Activated naive CD4-positive, alpha-beta T cell treated with anti-CD3 and anti-CD28 coated beads for 36 hours (primary cell): ENCODE data around the gene GRM7. TPM values are rescaled to one million over a fixed set of nuclear protein-coding genes. Genes with fewer than 3 reads are reported as not detected.

Source experiments
- CTCF ChIA-PET: fragments of 350-600 bp; sonication (Branson Sonifier 250); formaldehyde crosslinking; loops from one replicate; lab custom pipeline; 2021; ENCODE audit warnings: antibody characterized with exemption; lab: Charles Lee
- DNase-seq: peaks from one replicate; pipeline ENCODE4 v3.0.0-alpha.2; 2020
- H3K27ac Mint-ChIP-seq: one replicate; pipeline ENCODE4 v1.8.0; 2021; ENCODE audit warnings: mild to moderate bottlenecking, mixed read lengths
- H3K27me3 Mint-ChIP-seq: one replicate; pipeline ENCODE4 v1.8.0; 2021; ENCODE audit warnings: low read depth, mixed read lengths
- H3K36me3 Mint-ChIP-seq: one replicate; pipeline ENCODE4 v1.8.0; 2021; ENCODE audit warnings: low read depth, mixed read lengths
- H3K4me1 Mint-ChIP-seq: one replicate; pipeline ENCODE4 v1.8.0; 2021; ENCODE audit warnings: low read depth, mixed read lengths
- H3K4me3 Mint-ChIP-seq: one replicate; pipeline ENCODE4 v1.8.0; 2021; ENCODE audit warnings: mild to moderate bottlenecking, moderate library complexity, mixed read lengths
- H3K9me3 Mint-ChIP-seq: one replicate; pipeline ENCODE4 v1.8.0; 2021; ENCODE audit warnings: mixed read lengths
- intact Hi-C: fragments of 100-400 bp; cut with micrococcal nuclease; formaldehyde crosslinking; loops from one replicate; pipeline ENCODE4 v1.15.1; 2023
- total RNA-seq, 2 experiments: library from RNA; stranded (reverse); gene quantifications; one replicate each; pipeline ENCODE4 v1.2.3, GENCODE V29; 2021

GRM7 gene
- total RNA-seq, 2 experiments from 2014 or later: not detected

DNA sequence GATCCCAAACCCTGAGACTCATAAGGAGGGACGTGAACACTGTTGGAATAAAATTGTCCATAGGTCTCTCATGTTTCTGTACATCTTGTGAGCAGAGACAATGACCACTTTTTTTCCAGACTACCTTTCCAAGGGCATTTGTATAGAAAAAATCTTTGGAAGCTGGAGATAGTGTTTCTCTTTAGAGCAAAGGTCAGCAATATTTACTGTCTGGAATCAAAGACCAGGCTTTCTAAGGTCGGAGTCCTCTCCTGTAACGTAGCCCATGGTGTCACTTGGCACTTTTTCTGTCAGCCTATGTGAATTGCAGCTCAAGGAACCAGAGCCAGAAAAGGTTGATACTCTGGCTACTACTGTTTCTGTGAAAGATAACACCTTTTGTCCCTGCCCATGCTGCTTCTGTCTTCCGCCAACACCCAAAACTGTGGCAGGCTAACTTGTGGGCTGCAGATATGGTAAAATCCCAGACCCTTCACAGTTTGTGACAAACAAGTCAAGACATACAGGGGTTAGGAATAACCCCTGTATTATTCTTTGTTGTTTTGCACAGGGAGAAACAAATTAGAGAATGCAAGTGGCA lies 578.3 kb downstream of the GRM7 start:
- Mint-ChIP-seq H3K9me3 (peaks cover 8% of the 10 kb centered on the region), H3K36me3 (no peaks in the 10 kb centered on the region), H3K27me3 (no peaks in the 10 kb centered on the region), H3K4me1 (no peaks in the 10 kb centered on the region), H3K27ac (no peak overlapping the region), H3K4me3 (no peak overlapping the region)
- CTCF ChIA-PET: no interaction called here
- DNase-seq: no peak
- intact Hi-C loops: no loop called here

DNA sequence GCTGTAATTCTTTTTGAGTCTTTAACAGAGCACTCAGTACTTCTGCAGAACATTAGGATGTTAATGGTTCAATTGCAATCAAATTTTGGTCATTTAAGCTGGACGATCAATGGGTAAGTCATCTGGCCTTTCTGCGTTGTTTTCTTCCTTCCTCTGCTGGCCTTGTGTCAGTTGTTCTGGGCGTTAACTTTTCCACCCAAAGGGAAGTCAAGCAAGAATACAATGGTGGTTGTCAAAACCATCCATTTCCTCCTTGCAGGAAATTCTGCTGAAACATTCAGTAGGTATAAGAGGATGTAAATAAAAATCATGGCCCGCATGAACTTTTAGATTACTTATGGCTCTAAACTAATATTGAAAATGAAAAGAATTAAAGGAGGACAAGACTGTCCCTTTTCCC lies 584.0 kb downstream of the GRM7 start:
- Mint-ChIP-seq H3K9me3 (peaks cover 4% of the 10 kb centered on the region), H3K4me1 (no peaks in the 10 kb centered on the region), H3K27me3 (peaks cover 2% of the 10 kb centered on the region), H3K4me3 (no peak overlapping the region), H3K27ac (no peak overlapping the region), H3K36me3 (no peaks in the 10 kb centered on the region)
- intact Hi-C loops: no loop called here
- CTCF ChIA-PET: no interaction called here
- DNase-seq: no peak

DNA sequence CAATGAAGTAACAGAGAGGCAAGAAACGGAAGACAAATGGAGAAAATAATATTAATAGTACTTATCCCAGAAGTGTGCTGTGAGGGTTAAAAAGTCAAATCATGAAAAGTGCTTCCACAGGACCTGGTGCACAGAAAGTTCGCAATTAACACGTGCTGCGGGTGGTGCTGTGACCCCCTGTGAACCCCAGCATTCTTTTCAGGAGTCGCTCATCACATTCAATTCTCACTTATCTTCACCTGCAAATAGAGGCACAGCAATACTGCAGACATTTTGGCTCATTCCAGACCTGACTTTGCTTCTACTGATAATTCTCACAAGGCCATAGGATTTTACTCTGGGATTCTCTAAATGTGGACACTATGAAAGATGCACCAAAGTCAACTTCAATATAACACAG lies 584.4 kb downstream of the GRM7 start:
- Mint-ChIP-seq H3K27me3 (peaks cover 2% of the 10 kb centered on the region), H3K27ac (no peak overlapping the region), H3K4me1 (no peaks in the 10 kb centered on the region), H3K4me3 (no peak overlapping the region), H3K36me3 (no peaks in the 10 kb centered on the region), H3K9me3 (peaks cover 4% of the 10 kb centered on the region)
- CTCF ChIA-PET: no interaction called here
- intact Hi-C loops: no loop called here
- DNase-seq: no peak

DNA sequence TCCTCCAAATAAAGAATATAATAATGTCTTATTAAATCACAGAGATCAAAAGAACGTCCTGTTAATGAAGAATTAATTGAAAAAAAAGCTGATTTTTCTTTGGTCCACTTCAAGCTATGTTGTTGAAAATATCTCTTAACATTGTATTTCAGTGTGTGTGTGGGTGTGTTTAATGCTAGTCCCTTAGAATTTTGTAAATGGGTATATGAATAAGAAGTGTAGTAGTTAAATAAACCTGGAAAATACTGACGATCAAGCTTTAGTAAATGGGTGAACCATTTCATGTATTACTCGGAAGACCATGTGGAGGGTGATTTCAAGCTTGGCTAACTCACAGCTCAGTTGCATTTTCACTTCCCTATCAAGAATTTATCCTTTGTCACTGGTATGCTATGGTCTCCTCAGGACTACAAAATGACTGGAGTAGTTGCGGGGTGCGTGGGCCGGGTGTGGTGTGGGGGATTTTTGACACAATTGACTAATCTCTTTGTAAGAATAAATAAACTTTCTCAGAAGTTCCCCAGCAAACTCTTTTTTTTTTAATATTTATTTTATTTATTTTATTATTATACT lies 586.4 kb downstream of the GRM7 start:
- CTCF ChIA-PET: no interaction called here
- no peak for DNase-seq
- no peak overlapping the region for H3K4me3 Mint-ChIP-seq
- H3K27ac Mint-ChIP-seq: no peak overlapping the region
- no peaks in the 10 kb centered on the region for H3K4me1 Mint-ChIP-seq
- no peaks in the 10 kb centered on the region for H3K36me3 Mint-ChIP-seq
- intact Hi-C loops: no loop called here
- H3K9me3 Mint-ChIP-seq: peaks cover 5% of the 10 kb centered on the region
- peaks cover 2% of the 10 kb centered on the region for H3K27me3 Mint-ChIP-seq

- CTCF ChIA-PET: interaction anchor here (0.5 kb wide), 1 partner anchor 66 kb away, joined by 5 read pairs; no protein-coding TSS in a partner anchor
- peaks cover 4% of the 10 kb centered on the region for H3K9me3 Mint-ChIP-seq
- no peak for DNase-seq
- intact Hi-C loops: no loop called here
- no peak overlapping the region for H3K4me3 Mint-ChIP-seq
- no peaks in the 10 kb centered on the region for H3K4me1 Mint-ChIP-seq
- H3K27ac Mint-ChIP-seq: no peak overlapping the region
- H3K27me3 Mint-ChIP-seq: no peaks in the 10 kb centered on the region
- no peaks in the 10 kb centered on the region for H3K36me3 Mint-ChIP-seq
These were observed 595.5 kb downstream of the GRM7 start for GRCh38 chr3:7456386-7456785.

DNA sequence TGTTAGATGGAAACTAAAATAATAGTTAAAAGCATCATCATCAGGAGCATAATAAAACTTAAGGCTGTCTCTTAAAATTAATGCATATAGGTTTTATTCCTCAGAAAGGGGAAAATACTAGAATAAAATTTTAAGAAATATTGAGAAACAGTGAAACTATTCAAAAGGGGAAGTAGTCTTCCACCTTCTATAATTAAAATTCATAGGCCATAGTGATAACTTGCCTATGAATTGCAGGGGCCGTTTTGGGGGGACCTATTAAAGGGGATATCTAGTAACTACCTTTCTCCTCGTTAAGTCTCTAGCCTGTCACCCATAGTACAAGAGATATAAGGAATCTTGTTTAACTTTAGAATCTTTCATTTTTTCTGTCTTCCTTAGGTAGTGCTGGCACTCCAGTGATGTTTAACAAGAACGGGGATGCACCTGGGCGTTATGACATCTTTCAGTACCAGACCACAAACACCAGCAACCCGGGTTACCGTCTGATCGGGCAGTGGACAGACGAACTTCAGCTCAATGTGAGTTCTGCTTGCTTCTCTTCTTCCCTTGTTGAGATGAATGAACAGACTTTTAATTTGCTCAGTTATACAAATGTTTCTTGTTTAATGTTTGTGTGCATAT lies 600.4 kb downstream of the GRM7 start:
- H3K27ac Mint-ChIP-seq: no peak overlapping the region
- H3K36me3 Mint-ChIP-seq: no peaks in the 10 kb centered on the region
- H3K9me3 Mint-ChIP-seq: no peaks in the 10 kb centered on the region
- intact Hi-C loops: no loop called here
- H3K4me3 Mint-ChIP-seq: no peak overlapping the region
- no peaks in the 10 kb centered on the region for H3K4me1 Mint-ChIP-seq
- CTCF ChIA-PET: no interaction called here
- H3K27me3 Mint-ChIP-seq: peaks cover 6% of the 10 kb centered on the region
- no peak for DNase-seq

DNA sequence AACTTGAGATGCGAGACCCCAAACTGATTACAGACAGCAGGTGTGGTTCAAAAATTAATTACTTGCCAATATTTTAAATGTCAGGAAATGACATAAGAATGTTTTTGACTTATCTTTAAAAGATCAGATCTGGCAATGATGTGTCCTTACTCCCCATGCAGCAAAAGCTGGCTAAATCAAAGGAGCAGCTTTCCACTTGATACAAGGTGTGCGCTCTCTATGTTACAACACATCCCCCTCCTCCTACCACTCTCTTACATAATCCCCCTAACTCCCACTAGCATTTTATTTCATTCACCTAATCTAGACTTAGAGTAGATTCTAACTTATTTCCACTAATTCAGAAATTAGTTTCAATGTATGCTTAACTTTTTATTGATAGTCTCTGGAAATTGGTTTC lies 609.0 kb downstream of the GRM7 start:
- H3K4me1 Mint-ChIP-seq: no peaks in the 10 kb centered on the region
- H3K9me3 Mint-ChIP-seq: no peaks in the 10 kb centered on the region
- DNase-seq: no peak
- no peak overlapping the region for H3K4me3 Mint-ChIP-seq
- CTCF ChIA-PET: no interaction called here
- intact Hi-C loops: no loop called here
- no peak overlapping the region for H3K27ac Mint-ChIP-seq
- H3K36me3 Mint-ChIP-seq: no peaks in the 10 kb centered on the region
- H3K27me3 Mint-ChIP-seq: no peaks in the 10 kb centered on the region

- DNase-seq: no peak
- Mint-ChIP-seq H3K9me3 (no peaks in the 10 kb centered on the region), H3K27ac (no peak overlapping the region), H3K27me3 (no peaks in the 10 kb centered on the region), H3K36me3 (no peaks in the 10 kb centered on the region), H3K4me3 (no peak overlapping the region), H3K4me1 (no peaks in the 10 kb centered on the region)
- CTCF ChIA-PET: no interaction called here
- intact Hi-C loops: no loop called here
These were observed 623.7 kb downstream of the GRM7 start for GRCh38 chr3:7484636-7485035.

GRCh38 chr3:7487763-7488162 lies 626.8 kb downstream of the GRM7 start:
- H3K9me3 Mint-ChIP-seq: no peaks in the 10 kb centered on the region
- H3K4me3 Mint-ChIP-seq: no peak overlapping the region
- no peaks in the 10 kb centered on the region for H3K4me1 Mint-ChIP-seq
- intact Hi-C loops: no loop called here
- no peak for DNase-seq
- CTCF ChIA-PET: interaction anchor here (0.7 kb wide), 1 partner anchor 549 kb away, joined by 3 read pairs; no protein-coding TSS in a partner anchor
- peaks cover 3% of the 10 kb centered on the region for H3K27me3 Mint-ChIP-seq
- H3K27ac Mint-ChIP-seq: no peak overlapping the region
- H3K36me3 Mint-ChIP-seq: no peaks in the 10 kb centered on the region

GRCh38 chr3:7489417-7489816 lies 628.5 kb downstream of the GRM7 start:
- H3K9me3 Mint-ChIP-seq: peaks cover 6% of the 10 kb centered on the region
- DNase-seq: no peak
- H3K4me1 Mint-ChIP-seq: no peaks in the 10 kb centered on the region
- H3K27me3 Mint-ChIP-seq: peaks cover 3% of the 10 kb centered on the region
- intact Hi-C loops: no loop called here
- CTCF ChIA-PET: no interaction called here
- H3K27ac Mint-ChIP-seq: no peak overlapping the region
- H3K36me3 Mint-ChIP-seq: no peaks in the 10 kb centered on the region
- no peak overlapping the region for H3K4me3 Mint-ChIP-seq

- no peak overlapping the region for H3K27ac Mint-ChIP-seq
- no peaks in the 10 kb centered on the region for H3K36me3 Mint-ChIP-seq
- no peaks in the 10 kb centered on the region for H3K4me1 Mint-ChIP-seq
- H3K27me3 Mint-ChIP-seq: peaks cover 2% of the 10 kb centered on the region
- intact Hi-C loops: no loop called here
- CTCF ChIA-PET: no interaction called here
- DNase-seq: no peak
- peaks cover 7% of the 10 kb centered on the region for H3K9me3 Mint-ChIP-seq
- H3K4me3 Mint-ChIP-seq: no peak overlapping the region
These were observed 637.8 kb downstream of the GRM7 start for GRCh38 chr3:7498715-7499114.

DNA sequence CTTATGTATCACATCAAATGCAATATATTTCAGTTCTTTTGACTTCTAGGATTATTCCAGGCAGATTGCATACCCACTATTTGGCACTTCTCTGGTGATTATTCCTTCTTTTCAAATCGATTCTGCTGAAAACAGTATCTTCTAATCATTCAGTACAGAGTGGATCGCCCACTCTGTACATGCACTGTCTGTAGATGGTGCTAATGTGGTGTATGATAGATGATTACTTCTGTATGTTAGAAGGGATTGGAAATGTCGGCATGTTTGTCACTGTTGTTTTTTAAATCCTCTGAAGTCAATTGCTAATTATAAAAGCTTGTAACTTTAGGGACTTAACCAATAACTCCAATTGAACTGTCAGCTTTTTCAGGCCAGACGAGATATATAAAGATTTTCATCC lies 642.5 kb downstream of the GRM7 start:
- intact Hi-C loops: no loop called here
- no peak overlapping the region for H3K4me3 Mint-ChIP-seq
- H3K27ac Mint-ChIP-seq: no peak overlapping the region
- H3K36me3 Mint-ChIP-seq: no peaks in the 10 kb centered on the region
- H3K9me3 Mint-ChIP-seq: no peaks in the 10 kb centered on the region
- no peak for DNase-seq
- no peaks in the 10 kb centered on the region for H3K4me1 Mint-ChIP-seq
- peaks cover 2% of the 10 kb centered on the region for H3K27me3 Mint-ChIP-seq
- CTCF ChIA-PET: no interaction called here
